Measurements from ENCODE around the gene MFGE8.

GRCh38 chr15:88959445-88959844, 46.3 kb upstream of the MFGE8 start:
- no peak for TF ChIP-seq EZH2 (IDR thresholded peaks at IDR 0.05; ENCODE audit: borderline replicate concordance, low read length)
- TF ChIP-seq CTCF (IDR thresholded peaks at IDR 0.05; ENCODE audit: low read length): no peak

All from OCI-LY1 (cell line).